ENCODE measurements around the gene NSL1. TPM values are rescaled to one million over a fixed set of nuclear protein-coding genes. Genes with fewer than 3 reads are reported as not detected.
"Not testable (repeated sequence)": the region's sequence is repeated elsewhere in the genome, so short reads cannot be mapped to it uniquely, and the experiment has no call there.

Gene NSL1
- total RNA-seq, 1 experiment from 2014 or later: 64.0 TPM

DNA sequence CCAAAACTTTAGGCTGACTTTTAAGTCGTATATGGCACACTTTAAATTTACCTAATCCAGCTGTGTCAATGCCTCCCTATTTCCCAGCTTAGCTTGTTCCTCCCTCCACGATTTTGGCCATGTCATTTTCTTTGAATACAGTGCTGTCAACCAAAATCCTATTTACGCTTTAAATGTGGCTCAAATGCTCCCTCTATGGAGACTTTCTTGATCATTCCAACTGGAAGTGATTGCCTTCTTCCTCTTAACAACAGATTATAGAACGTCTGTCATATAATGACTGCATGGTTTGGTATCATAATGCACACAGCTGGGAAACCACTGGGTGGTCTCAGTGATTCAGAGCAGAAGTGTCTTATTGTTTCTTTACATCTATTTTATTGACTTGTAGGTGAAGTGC lies 73.1 kb downstream of the NSL1 start:
- no peaks in the 10 kb centered on the region for H3K9me2 ChIP-seq (replicated peaks; ENCODE audit: insufficient read depth, low read length)
- H2AFZ ChIP-seq (ENCODE audit: low read length): no peak overlapping the region
- H4K20me1 ChIP-seq (ENCODE audit: insufficient read depth, low read depth, low read length): no peaks in the 10 kb centered on the region
- no peaks in the 10 kb centered on the region for H3K79me2 ChIP-seq (ENCODE audit: low read length)
- H3K4me1 ChIP-seq (ENCODE audit: low read length): no peaks in the 10 kb centered on the region
- no peak overlapping the region for H3K9ac ChIP-seq (ENCODE audit: low read length)
- H3K4me2 ChIP-seq (ENCODE audit: low read depth, low read length, poor library complexity, severe bottlenecking): no peak overlapping the region
- no peak overlapping the region for H3K4me3 ChIP-seq (ENCODE audit: low read length)
- no peak overlapping the region for H3K27ac ChIP-seq (ENCODE audit: low read length)
- no peaks in the 10 kb centered on the region for H3K27me3 ChIP-seq (ENCODE audit: low read length)
- H3K9me3 ChIP-seq (ENCODE audit: low read length): no peaks in the 10 kb centered on the region
- no peak for DNase-seq
- no peaks in the 10 kb centered on the region for H3K36me3 ChIP-seq (ENCODE audit: insufficient read depth, low read length)

DNA sequence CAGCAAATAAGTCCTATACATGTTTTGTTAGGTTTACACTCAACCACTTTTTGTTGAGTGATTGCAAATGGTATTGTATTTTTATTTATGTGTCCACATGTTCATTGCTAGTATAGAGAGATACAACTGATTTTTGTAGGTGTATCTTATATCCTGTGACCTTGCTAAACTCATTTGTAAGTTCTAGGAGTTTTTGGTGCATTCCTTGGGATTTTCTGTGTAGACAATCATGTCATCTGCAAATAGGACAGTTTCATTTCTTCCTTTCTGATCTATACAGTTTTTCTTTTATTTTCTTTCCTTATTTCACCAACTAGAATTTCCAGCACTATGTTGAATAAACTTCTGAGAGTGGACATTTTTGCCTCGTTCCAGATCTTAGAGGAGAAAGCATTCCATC lies 75.4 kb downstream of the NSL1 start:
- DNase-seq: no peak
- Histone ChIP-seq H4K20me1 (ENCODE audit: insufficient read depth, low read depth, low read length) (no peaks in the 10 kb centered on the region), H3K9me3 (ENCODE audit: low read length) (no peaks in the 10 kb centered on the region), H3K4me3 (ENCODE audit: low read length) (no peak overlapping the region), H3K4me2 (ENCODE audit: low read depth, low read length, poor library complexity, severe bottlenecking) (no peak overlapping the region), H3K36me3 (ENCODE audit: insufficient read depth, low read length) (no peaks in the 10 kb centered on the region), H3K4me1 (ENCODE audit: low read length) (no peaks in the 10 kb centered on the region), H2AFZ (ENCODE audit: low read length) (no peak overlapping the region), H3K27ac (ENCODE audit: low read length) (no peak overlapping the region), H3K9me2 (replicated peaks; ENCODE audit: insufficient read depth, low read length) (no peaks in the 10 kb centered on the region), H3K79me2 (ENCODE audit: low read length) (no peaks in the 10 kb centered on the region), H3K9ac (ENCODE audit: low read length) (no peak overlapping the region), H3K27me3 (ENCODE audit: low read length) (no peaks in the 10 kb centered on the region)

DNA sequence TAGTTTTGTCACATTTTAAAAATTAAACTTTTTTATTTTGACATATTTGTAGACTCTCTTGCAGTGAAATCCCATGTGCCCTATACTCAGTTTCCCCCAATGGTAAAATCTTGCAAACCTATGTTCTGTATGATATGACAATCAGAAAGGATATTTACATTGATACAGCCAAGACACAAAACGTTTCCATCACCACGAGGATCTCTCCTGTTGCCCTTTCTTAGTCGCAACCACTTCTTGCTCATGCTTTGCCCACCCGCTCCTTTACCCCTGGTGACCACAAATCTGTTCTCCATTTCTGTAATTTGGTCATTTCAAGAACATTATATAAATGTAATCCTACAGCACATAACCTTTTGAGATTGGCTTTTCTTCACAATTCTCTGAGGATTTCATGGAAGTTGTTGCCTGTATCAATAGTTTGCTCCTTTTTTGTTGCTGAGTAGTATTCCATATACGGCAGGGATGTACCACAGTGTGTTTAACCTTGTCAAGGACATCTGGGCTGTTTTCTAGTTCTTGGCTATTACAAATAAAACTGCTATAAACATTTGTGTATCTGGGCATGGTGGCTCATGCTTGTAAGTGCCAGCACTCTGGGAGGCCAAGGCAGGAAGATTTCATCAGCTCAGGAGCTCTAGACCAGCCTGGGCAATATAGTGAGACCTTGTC lies 78.0 kb downstream of the NSL1 start:
- Histone ChIP-seq H3K27me3 (ENCODE audit: low read length) (no peaks in the 10 kb centered on the region), H3K9ac (ENCODE audit: low read length) (no peak overlapping the region), H3K4me1 (ENCODE audit: low read length) (no peaks in the 10 kb centered on the region), H3K4me2 (ENCODE audit: low read depth, low read length, poor library complexity, severe bottlenecking) (no peak overlapping the region), H2AFZ (ENCODE audit: low read length) (no peak overlapping the region), H3K36me3 (ENCODE audit: insufficient read depth, low read length) (no peaks in the 10 kb centered on the region), H3K9me2 (replicated peaks; ENCODE audit: insufficient read depth, low read length) (no peaks in the 10 kb centered on the region), H4K20me1 (ENCODE audit: insufficient read depth, low read depth, low read length) (no peaks in the 10 kb centered on the region), H3K79me2 (ENCODE audit: low read length) (no peaks in the 10 kb centered on the region), H3K4me3 (ENCODE audit: low read length) (no peak overlapping the region), H3K27ac (ENCODE audit: low read length) (no peak overlapping the region), H3K9me3 (ENCODE audit: low read length) (no peaks in the 10 kb centered on the region)
- DNase-seq: no peak

DNA sequence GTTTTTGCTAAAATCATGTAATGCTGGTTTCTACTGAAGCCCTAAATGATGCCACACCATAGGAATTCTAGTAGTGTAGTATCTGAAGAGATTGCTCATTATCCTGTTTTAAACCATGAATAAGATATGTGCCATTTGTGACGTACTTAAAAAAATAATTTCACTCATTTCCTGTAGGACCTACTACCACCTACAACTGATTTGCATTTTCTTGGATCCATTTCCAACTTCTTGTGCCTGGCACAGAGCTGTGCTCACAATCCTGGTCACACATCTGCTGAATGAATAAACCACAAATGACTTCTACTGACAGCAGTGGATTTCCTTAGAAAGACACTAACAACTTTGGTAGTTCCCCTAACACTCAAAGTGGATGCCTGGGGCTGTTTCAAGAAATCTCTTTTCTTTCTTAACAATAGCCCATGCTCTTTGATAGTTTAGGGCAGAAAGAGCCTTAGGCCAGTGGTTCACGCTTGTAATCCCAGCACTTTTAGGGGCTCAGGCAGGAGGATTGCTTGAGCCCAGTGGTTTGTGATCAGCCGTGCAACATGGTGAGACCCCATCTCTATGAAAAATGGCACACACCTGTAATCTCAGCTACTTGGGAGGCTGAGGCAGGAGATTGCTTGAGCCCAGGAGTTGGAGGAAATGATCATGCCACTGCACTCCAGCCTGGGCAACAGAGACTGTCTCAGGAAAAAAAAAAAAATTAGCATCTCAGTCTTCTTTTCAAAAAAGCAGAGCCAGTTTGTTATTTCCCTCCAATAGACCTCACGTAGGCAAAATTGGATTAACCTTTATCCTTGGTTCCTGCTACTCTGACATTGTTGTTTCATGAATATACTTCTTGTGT lies 78.9 kb downstream of the NSL1 start:
- H3K27me3 ChIP-seq (ENCODE audit: low read length): no peaks in the 10 kb centered on the region
- H3K27ac ChIP-seq (ENCODE audit: low read length): no peak overlapping the region
- H3K9me3 ChIP-seq (ENCODE audit: low read length): no peaks in the 10 kb centered on the region
- no peak overlapping the region for H3K4me2 ChIP-seq (ENCODE audit: low read depth, low read length, poor library complexity, severe bottlenecking)
- DNase-seq: no peak
- no peaks in the 10 kb centered on the region for H3K79me2 ChIP-seq (ENCODE audit: low read length)
- no peak overlapping the region for H3K9ac ChIP-seq (ENCODE audit: low read length)
- no peaks in the 10 kb centered on the region for H3K9me2 ChIP-seq (replicated peaks; ENCODE audit: insufficient read depth, low read length)
- no peaks in the 10 kb centered on the region for H3K4me1 ChIP-seq (ENCODE audit: low read length)
- H3K4me3 ChIP-seq (ENCODE audit: low read length): no peak overlapping the region
- no peaks in the 10 kb centered on the region for H3K36me3 ChIP-seq (ENCODE audit: insufficient read depth, low read length)
- no peak overlapping the region for H2AFZ ChIP-seq (ENCODE audit: low read length)
- no peaks in the 10 kb centered on the region for H4K20me1 ChIP-seq (ENCODE audit: insufficient read depth, low read depth, low read length)

DNA sequence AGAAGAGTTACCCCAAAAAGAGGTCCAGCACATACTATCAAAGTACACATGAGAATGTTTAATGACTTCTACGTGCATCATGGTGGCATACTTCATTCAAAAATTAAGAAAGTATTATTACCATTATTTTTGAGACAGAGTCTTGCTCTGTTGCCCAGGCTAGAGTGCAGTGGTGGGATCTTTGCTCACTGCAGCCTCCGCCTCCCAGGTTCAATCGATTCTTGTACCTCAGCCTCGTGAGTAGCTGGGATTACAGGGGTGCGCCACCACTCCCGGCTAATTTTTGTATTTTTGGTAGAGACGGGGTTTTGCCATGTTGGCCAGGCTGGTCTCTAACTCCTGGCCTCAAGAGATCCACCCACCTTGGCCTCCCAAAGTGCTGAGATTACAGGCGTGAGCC lies 79.6 kb downstream of the NSL1 start:
- not testable (repeated sequence) for H3K27me3 ChIP-seq (ENCODE audit: low read length); H3K4me3 ChIP-seq (ENCODE audit: low read length); H3K4me2 ChIP-seq (ENCODE audit: low read depth, low read length, poor library complexity, severe bottlenecking); H3K27ac ChIP-seq (ENCODE audit: low read length); H2AFZ ChIP-seq (ENCODE audit: low read length); DNase-seq; H3K36me3 ChIP-seq (ENCODE audit: insufficient read depth, low read length); H4K20me1 ChIP-seq (ENCODE audit: insufficient read depth, low read depth, low read length); H3K4me1 ChIP-seq (ENCODE audit: low read length); H3K9me3 ChIP-seq (ENCODE audit: low read length); H3K9ac ChIP-seq (ENCODE audit: low read length); H3K9me2 ChIP-seq (replicated peaks; ENCODE audit: insufficient read depth, low read length); H3K79me2 ChIP-seq (ENCODE audit: low read length)

DNA sequence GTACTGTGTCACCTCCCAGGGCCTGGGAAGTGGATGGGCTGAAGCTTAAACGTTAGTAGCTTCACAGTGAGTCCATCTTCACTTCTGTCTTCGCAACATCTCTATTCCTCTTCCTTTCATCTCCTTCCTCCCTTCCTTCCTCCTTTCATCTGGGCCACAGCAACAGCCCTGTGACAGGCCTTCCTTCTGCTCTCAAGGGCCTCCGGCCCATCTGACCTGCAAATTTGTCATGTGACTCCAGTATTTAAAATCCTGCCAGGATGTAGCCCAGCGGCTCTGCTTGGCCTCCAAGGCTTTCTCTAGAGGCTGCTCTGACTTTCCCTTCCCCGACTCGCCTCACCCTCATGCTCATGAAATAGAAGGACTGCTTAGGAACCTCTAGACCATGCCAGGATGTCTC lies 81.0 kb downstream of the NSL1 start:
- Histone ChIP-seq H3K9me2 (replicated peaks; ENCODE audit: insufficient read depth, low read length) (no peaks in the 10 kb centered on the region), H3K4me2 (ENCODE audit: low read depth, low read length, poor library complexity, severe bottlenecking) (no peak overlapping the region), H3K27ac (ENCODE audit: low read length) (no peak overlapping the region), H3K79me2 (ENCODE audit: low read length) (no peaks in the 10 kb centered on the region), H3K4me3 (ENCODE audit: low read length) (no peak overlapping the region), H3K9me3 (ENCODE audit: low read length) (no peaks in the 10 kb centered on the region), H2AFZ (ENCODE audit: low read length) (no peak overlapping the region), H3K4me1 (ENCODE audit: low read length) (no peaks in the 10 kb centered on the region), H3K36me3 (ENCODE audit: insufficient read depth, low read length) (no peaks in the 10 kb centered on the region), H3K27me3 (ENCODE audit: low read length) (no peaks in the 10 kb centered on the region), H3K9ac (ENCODE audit: low read length) (no peak overlapping the region), H4K20me1 (ENCODE audit: insufficient read depth, low read depth, low read length) (no peaks in the 10 kb centered on the region)
- DNase-seq: no peak

DNA sequence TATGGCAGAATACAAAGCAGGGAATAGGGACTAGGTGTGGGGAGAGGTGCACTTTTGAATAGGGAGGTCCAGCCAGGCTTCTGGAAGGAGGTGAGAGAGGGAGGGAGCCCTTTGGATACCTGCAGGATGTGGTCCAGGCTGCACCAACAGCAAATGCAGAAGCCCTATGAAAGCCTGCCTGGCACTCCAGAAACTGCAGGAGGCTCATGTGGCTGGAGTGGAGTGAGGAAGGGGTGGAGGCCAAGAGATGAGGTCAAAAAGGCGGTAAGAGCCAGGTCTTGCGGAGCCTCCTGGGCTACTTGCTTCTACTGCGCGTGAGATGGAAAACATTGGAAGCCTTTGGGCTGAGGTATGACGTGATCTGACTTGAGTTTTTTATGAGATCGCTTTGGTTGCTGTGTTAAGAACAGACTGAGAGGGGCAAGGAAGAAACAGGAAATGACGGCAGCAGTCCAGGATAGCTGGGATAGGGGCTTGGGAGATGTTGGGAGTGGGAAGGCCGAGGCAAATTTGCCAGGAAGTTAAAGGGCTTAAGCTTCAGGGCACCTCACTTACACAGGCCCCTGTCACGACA lies 87.5 kb downstream of the NSL1 start:
- Histone ChIP-seq H3K9me2 (replicated peaks; ENCODE audit: insufficient read depth, low read length) (no peaks in the 10 kb centered on the region), H3K36me3 (ENCODE audit: insufficient read depth, low read length) (no peaks in the 10 kb centered on the region), H3K27me3 (ENCODE audit: low read length) (no peaks in the 10 kb centered on the region), H3K4me3 (ENCODE audit: low read length) (no peak overlapping the region), H3K79me2 (ENCODE audit: low read length) (no peaks in the 10 kb centered on the region), H3K9ac (ENCODE audit: low read length) (no peak overlapping the region), H3K9me3 (ENCODE audit: low read length) (no peaks in the 10 kb centered on the region), H3K4me1 (ENCODE audit: low read length) (peaks cover 25% of the 10 kb centered on the region), H2AFZ (ENCODE audit: low read length) (no peak overlapping the region), H3K4me2 (ENCODE audit: low read depth, low read length, poor library complexity, severe bottlenecking) (no peak overlapping the region), H4K20me1 (ENCODE audit: insufficient read depth, low read depth, low read length) (no peaks in the 10 kb centered on the region), H3K27ac (ENCODE audit: low read length) (no peak overlapping the region)
- DNase-seq: no peak

DNA sequence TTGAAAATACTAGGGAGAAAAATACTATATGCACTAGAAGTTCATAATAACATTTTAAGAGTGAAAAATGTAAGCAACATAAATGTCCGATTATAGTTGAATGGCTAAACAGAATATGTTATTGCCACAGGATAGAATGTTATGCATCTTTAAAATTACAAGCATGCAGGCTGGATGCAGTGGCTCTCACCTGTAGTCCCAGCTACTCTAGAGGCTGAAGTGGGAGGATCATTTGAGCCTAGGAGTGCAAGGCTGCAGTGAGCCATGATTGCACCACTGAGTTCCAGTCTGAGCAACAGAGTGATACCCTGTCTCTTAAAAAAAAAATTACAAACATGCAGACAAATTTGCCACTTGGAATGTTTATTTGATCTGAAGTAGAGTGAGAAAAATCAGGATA lies 88.9 kb downstream of the NSL1 start:
- H3K4me2 ChIP-seq (ENCODE audit: low read depth, low read length, poor library complexity, severe bottlenecking): no peak overlapping the region

More for the DNA sequence above, 88.9 kb downstream of the NSL1 start:
- Histone ChIP-seq H3K27ac (ENCODE audit: low read length) (no peak overlapping the region), H3K9ac (ENCODE audit: low read length) (no peak overlapping the region), H3K36me3 (ENCODE audit: insufficient read depth, low read length) (no peaks in the 10 kb centered on the region), H3K9me3 (ENCODE audit: low read length) (no peaks in the 10 kb centered on the region), H4K20me1 (ENCODE audit: insufficient read depth, low read depth, low read length) (no peaks in the 10 kb centered on the region), H2AFZ (ENCODE audit: low read length) (no peak overlapping the region), H3K79me2 (ENCODE audit: low read length) (no peaks in the 10 kb centered on the region), H3K27me3 (ENCODE audit: low read length) (no peaks in the 10 kb centered on the region), H3K4me1 (ENCODE audit: low read length) (peaks cover 35% of the 10 kb centered on the region), H3K4me3 (ENCODE audit: low read length) (no peak overlapping the region), H3K9me2 (replicated peaks; ENCODE audit: insufficient read depth, low read length) (no peaks in the 10 kb centered on the region)
- DNase-seq: no peak

Measured in Karpas-422 (cell line).